ENCODE measurements around the gene NDUFB10.
A peak's percentile ranks its signal among the peaks of the same experiment; 100 is the strongest.
"Not testable (repeated sequence)": the region's sequence is repeated elsewhere in the genome, so short reads cannot be mapped to it uniquely, and the experiment has no call there.

NDUFB10 gene

GRCh38 chr16:1923299-1924034 is 35.9 kb upstream of the NDUFB10 start:
- DNase-seq (ENCODE audit: low read depth in 2 of 3, low spot score in 1 of 3) = peak in 1 of 3 donors; percentile 8

- no peak for DNase-seq (ENCODE audit: low read depth in 2 of 3, low spot score in 1 of 3)
Observed at GRCh38 chr16:1924095-1924494, 35.2 kb upstream of the NDUFB10 start.

- no peak for DNase-seq (ENCODE audit: low read depth in 2 of 3, low spot score in 1 of 3)
Observed at GRCh38 chr16:1926271-1926670, 33.1 kb upstream of the NDUFB10 start.

- DNase-seq (ENCODE audit: low read depth in 2 of 3, low spot score in 1 of 3) = peak in 1 of 3 donors; percentile 3
Observed at GRCh38 chr16:1929105-1929504, 30.2 kb upstream of the NDUFB10 start.

- peak; percentile 86 to 95 (median 88) for DNase-seq (ENCODE audit: low read depth in 2 of 3, low spot score in 1 of 3)
Observed at GRCh38 chr16:1929578-1930337, 29.6 kb upstream of the NDUFB10 start.

- no peak for DNase-seq (ENCODE audit: low read depth in 2 of 3, low spot score in 1 of 3)
Observed at GRCh38 chr16:1930338-1930720, 29.0 kb upstream of the NDUFB10 start.

GRCh38 chr16:1932050-1933028 is 27.0 kb upstream of the NDUFB10 start:
- DNase-seq (ENCODE audit: low read depth in 2 of 3, low spot score in 1 of 3) = no peak

GRCh38 chr16:1933097-1933661 is 26.2 kb upstream of the NDUFB10 start:
- no peak for DNase-seq (ENCODE audit: low read depth in 2 of 3, low spot score in 1 of 3)

- DNase-seq (ENCODE audit: low read depth in 2 of 3, low spot score in 1 of 3) = no peak
Observed at GRCh38 chr16:1936945-1937479, 22.3 kb upstream of the NDUFB10 start.

GRCh38 chr16:1938316-1938715 is 21.0 kb upstream of the NDUFB10 start:
- DNase-seq (ENCODE audit: low read depth in 2 of 3, low spot score in 1 of 3) = no peak

GRCh38 chr16:1938910-1939309 is 20.4 kb upstream of the NDUFB10 start:
- no peak for DNase-seq (ENCODE audit: low read depth in 2 of 3, low spot score in 1 of 3)

GRCh38 chr16:1939833-1940232 is 19.5 kb upstream of the NDUFB10 start:
- DNase-seq (ENCODE audit: low read depth in 2 of 3, low spot score in 1 of 3) = not testable (repeated sequence)

- no peak for DNase-seq (ENCODE audit: low read depth in 2 of 3, low spot score in 1 of 3)
Observed at GRCh38 chr16:1940273-1941161, 18.8 kb upstream of the NDUFB10 start.

- DNase-seq (ENCODE audit: low read depth in 2 of 3, low spot score in 1 of 3) = no peak
Observed at GRCh38 chr16:1941162-1942046, 17.9 kb upstream of the NDUFB10 start.

- DNase-seq (ENCODE audit: low read depth in 2 of 3, low spot score in 1 of 3) = no peak
Observed at GRCh38 chr16:1942047-1942809, 17.1 kb upstream of the NDUFB10 start.

GRCh38 chr16:1942810-1943726 is 16.3 kb upstream of the NDUFB10 start, which contains the start of gene MSRB1:
MSRB1 (minus strand) TSS chr16:1943199; CDS start chr16:1943156, 43 bp downstream.
- peak; percentile 99 to 100 (median 99) for DNase-seq (ENCODE audit: low read depth in 2 of 3, low spot score in 1 of 3)
